Tibial nerve (tissue), 4 donors: ENCODE data around the gene CDH13. TPM values are rescaled to one million over a fixed set of nuclear protein-coding genes. Genes with fewer than 3 reads are reported as not detected.

ENCODE experiments used
- DNase-seq, 2 donors: peaks; one replicate each; pipeline ENCODE4 v3.0.0-alpha.2; 2019; ENCODE audit warnings: low spot score in 2 of 2
- H3K27ac ChIP-seq, 4 donors: fragments of 200-600 bp; sonication (generic) in 3 of 4; one replicate each; pipeline ENCODE4 v1.5.1; 2017 to 2019; ENCODE audit warnings: mild to moderate bottlenecking in 1 of 4
- H3K27me3 ChIP-seq, 2 donors: fragments of 200-600 bp; sonication (generic) in 1 of 2; one replicate each; pipeline versions ENCODE4 v1.5.1 to v1.6.0; 2017 to 2019
- H3K36me3 ChIP-seq, 3 donors: fragments of 200-600 bp; sonication (generic); one replicate each; pipeline ENCODE4 v1.5.1; 2018 to 2019
- H3K4me1 ChIP-seq, 4 donors: fragments of 200-600 bp; sonication (generic) in 3 of 4; one replicate each; pipeline ENCODE4 v1.5.1; 2017 to 2019
- H3K4me3 ChIP-seq, 4 donors: fragments of 200-600 bp; sonication (generic) in 3 of 4; one replicate each; pipeline ENCODE4 v1.5.1; 2017 to 2019; ENCODE audit warnings: mild to moderate bottlenecking in 1 of 4, moderate library complexity in 1 of 4
- H3K9me3 ChIP-seq, 4 donors: fragments of 200-600 bp; sonication (generic) in 3 of 4; one replicate each; pipeline ENCODE4 v1.5.1; 2017 to 2019
- CTCF ChIP-seq, 5 experiments: fragments of 200-600 bp in 3 of 5; fragments of 450-650 bp in 2 of 5; sonication (generic) in 3 of 5; IDR thresholded peaks; one replicate each; pipeline ENCODE4 v1.5.1; 2016 to 2019; ENCODE audit warnings: antibody characterized with exemption in 5 of 5, mild to moderate bottlenecking in 3 of 5, moderate library complexity in 2 of 5
- EP300 ChIP-seq, 2 donors: sonication (generic); formaldehyde crosslinking; IDR thresholded peaks; one replicate each; pipeline ENCODE4 v1.6.1; 2017; ENCODE audit warnings: antibody characterized with exemption in 2 of 2, mild to moderate bottlenecking in 1 of 2
- POLR2A ChIP-seq, 2 donors: fragments of 450-650 bp; IDR thresholded peaks; one replicate each; pipeline ENCODE4 v1.6.1; 2017; ENCODE audit warnings: antibody characterized with exemption in 2 of 2, mild to moderate bottlenecking in 2 of 2, moderate library complexity in 2 of 2
- WGBS, 2 donors: methylation state at CpG; one replicate each; pipeline ENCODE4 v1.1.5; 2018; 5-methylcytosine and 5-hydroxymethylcytosine counted together
- total RNA-seq, 4 donors: library from RNA; depleted of rRNA; stranded (reverse); fragments of >200 nt; gene quantifications; one replicate each; pipeline ENCODE4 v1.1.0, GENCODE V29; 2016

CDH13 gene
- total RNA-seq, 4 donors from 2014 or later: 4.1 to 14.4 (median 5.8) TPM

- H3K27me3 ChIP-seq: no peaks in the 10 kb centered on the region
Observed at GRCh38 chr16:83270061-83270460, 643.3 kb downstream of the CDH13 start.

GRCh38 chr16:83270640-83271039 is 643.9 kb downstream of the CDH13 start:
- Histone ChIP-seq H3K4me1 (peaks cover 0 to 5% (median 0%) of the 10 kb centered on the region in 4 donors), H3K27me3 (no peaks in the 10 kb centered on the region), H3K27ac (no peak overlapping the region), H3K4me3 (no peak overlapping the region), H3K9me3 (no peaks in the 10 kb centered on the region), H3K36me3 (no peaks in the 10 kb centered on the region)
- DNase-seq: no peak
- TF ChIP-seq CTCF (IDR thresholded peaks at IDR 0.05): no peak
- TF ChIP-seq POLR2A (IDR thresholded peaks at IDR 0.05): no peak
- no peak for TF ChIP-seq EP300 (IDR thresholded peaks at IDR 0.05)
- 77 to 81% methylated on average over 3 of the region's 3 CpGs for WGBS, 2 donors

More at GRCh38 chr16:83270061-83270460, 643.3 kb downstream of the CDH13 start:
- no peak overlapping the region for H3K27ac ChIP-seq
- no peak for DNase-seq
- H3K9me3 ChIP-seq: no peaks in the 10 kb centered on the region
- H3K4me1 ChIP-seq: peaks cover 0 to 5% (median 0%) of the 10 kb centered on the region in 4 donors
- 57 to 63% methylated on average over 4 of the region's 4 CpGs for WGBS, 2 donors
- no peaks in the 10 kb centered on the region for H3K36me3 ChIP-seq
- no peak for TF ChIP-seq POLR2A (IDR thresholded peaks at IDR 0.05)
- TF ChIP-seq EP300 (IDR thresholded peaks at IDR 0.05): no peak
- no peak for TF ChIP-seq CTCF (IDR thresholded peaks at IDR 0.05)
- no peak overlapping the region for H3K4me3 ChIP-seq

GRCh38 chr16:83271123-83271522 is 644.4 kb downstream of the CDH13 start:
- Histone ChIP-seq H3K36me3 (no peaks in the 10 kb centered on the region), H3K4me3 (no peak overlapping the region), H3K9me3 (no peaks in the 10 kb centered on the region), H3K4me1 (peaks cover 0 to 5% (median 0%) of the 10 kb centered on the region in 4 donors), H3K27me3 (no peaks in the 10 kb centered on the region), H3K27ac (no peak overlapping the region)
- DNase-seq: no peak
- TF ChIP-seq CTCF (IDR thresholded peaks at IDR 0.05) (no peak), EP300 (IDR thresholded peaks at IDR 0.05) (no peak), POLR2A (IDR thresholded peaks at IDR 0.05) (no peak)
- 20 to 22% methylated on average over 2 of the region's 2 CpGs for WGBS, 2 donors

- no peaks in the 10 kb centered on the region for H3K27me3 ChIP-seq
- no peaks in the 10 kb centered on the region for H3K36me3 ChIP-seq
- no peaks in the 10 kb centered on the region for H3K9me3 ChIP-seq
- H3K27ac ChIP-seq: no peak overlapping the region
- H3K4me3 ChIP-seq: no peak overlapping the region
- no peak for DNase-seq
- TF ChIP-seq CTCF (IDR thresholded peaks at IDR 0.05): no peak
- no peak for TF ChIP-seq EP300 (IDR thresholded peaks at IDR 0.05)
- TF ChIP-seq POLR2A (IDR thresholded peaks at IDR 0.05): no peak
- H3K4me1 ChIP-seq: peaks cover 0 to 5% (median 0%) of the 10 kb centered on the region in 4 donors
- whole genome bisulfite sequencing, 2 donors: 42 to 45% methylated on average over 5 of the region's 5 CpGs
Observed at GRCh38 chr16:83271970-83272575, 645.3 kb downstream of the CDH13 start.

DNA sequence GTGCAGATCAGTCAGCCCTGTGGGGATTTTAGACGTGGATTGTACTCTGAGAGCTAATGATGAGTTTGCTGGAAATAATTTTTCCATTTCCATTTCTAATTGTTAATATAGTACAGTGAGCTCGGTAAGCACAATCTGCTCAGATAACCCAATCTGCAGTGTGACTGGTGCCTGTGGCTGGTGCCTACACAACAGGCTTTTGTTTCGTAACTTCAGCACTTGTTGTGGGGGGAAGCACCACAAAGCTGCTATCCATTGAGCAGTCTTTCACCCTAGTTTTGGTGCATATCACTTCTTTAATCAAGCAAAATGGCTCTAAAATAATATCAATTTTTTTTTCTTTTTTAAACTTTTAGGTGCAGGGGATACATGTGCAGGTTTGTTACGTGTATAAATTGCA is 646.1 kb downstream of the CDH13 start:
- no peaks in the 10 kb centered on the region for H3K27me3 ChIP-seq
- no peak for DNase-seq
- WGBS, 2 donors: 53 to 56% methylated on average over 4 of the region's 4 CpGs
- H3K4me3 ChIP-seq: no peak overlapping the region
- H3K27ac ChIP-seq: no peak overlapping the region
- H3K9me3 ChIP-seq: no peaks in the 10 kb centered on the region
- peaks cover 0 to 5% (median 0%) of the 10 kb centered on the region in 4 donors for H3K4me1 ChIP-seq
- H3K36me3 ChIP-seq: no peaks in the 10 kb centered on the region
- no peak for TF ChIP-seq POLR2A (IDR thresholded peaks at IDR 0.05)
- TF ChIP-seq CTCF (IDR thresholded peaks at IDR 0.05): no peak
- TF ChIP-seq EP300 (IDR thresholded peaks at IDR 0.05): no peak
